ENCODE data around the gene ZCCHC8.

DNA sequence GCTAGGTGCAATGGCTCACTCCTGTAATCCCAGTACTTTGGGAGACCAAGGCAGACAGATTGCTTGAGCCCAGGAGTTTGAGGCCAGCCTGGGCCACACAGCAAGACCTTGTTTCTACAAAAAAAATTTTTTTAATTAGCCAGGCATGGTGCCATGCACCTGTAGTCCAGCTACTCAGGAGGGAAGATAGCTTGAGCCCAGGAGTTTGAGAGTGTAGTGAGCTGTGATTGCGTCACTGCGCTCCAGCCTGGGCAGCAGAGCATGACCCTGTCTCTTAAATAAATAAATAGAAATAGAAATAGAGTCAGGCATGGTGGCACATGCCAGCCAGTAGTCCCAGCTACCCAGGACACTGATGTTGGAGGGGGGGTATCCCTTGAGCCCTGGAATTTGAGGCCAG lies 41.5 kb downstream of the ZCCHC8 start:
- TF ChIP-seq, protein P1, sequence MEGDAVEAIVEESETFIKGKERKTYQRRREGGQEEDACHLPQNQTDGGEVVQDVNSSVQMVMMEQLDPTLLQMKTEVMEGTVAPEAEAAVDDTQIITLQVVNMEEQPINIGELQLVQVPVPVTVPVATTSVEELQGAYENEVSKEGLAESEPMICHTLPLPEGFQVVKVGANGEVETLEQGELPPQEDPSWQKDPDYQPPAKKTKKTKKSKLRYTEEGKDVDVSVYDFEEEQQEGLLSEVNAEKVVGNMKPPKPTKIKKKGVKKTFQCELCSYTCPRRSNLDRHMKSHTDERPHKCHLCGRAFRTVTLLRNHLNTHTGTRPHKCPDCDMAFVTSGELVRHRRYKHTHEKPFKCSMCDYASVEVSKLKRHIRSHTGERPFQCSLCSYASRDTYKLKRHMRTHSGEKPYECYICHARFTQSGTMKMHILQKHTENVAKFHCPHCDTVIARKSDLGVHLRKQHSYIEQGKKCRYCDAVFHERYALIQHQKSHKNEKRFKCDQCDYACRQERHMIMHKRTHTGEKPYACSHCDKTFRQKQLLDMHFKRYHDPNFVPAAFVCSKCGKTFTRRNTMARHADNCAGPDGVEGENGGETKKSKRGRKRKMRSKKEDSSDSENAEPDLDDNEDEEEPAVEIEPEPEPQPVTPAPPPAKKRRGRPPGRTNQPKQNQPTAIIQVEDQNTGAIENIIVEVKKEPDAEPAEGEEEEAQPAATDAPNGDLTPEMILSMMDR (IDR thresholded peaks at IDR 0.05 in 4 of 5, conservative IDR thresholded peaks at IDR 0.05 in 1 of 5): no peak
- no peak for TF ChIP-seq POLR2A (IDR thresholded peaks at IDR 0.05)
